Endothelial cell of umbilical vein (primary cell): ENCODE measurements around the gene PPIB. TPM values are rescaled to one million over a fixed set of nuclear protein-coding genes. Genes with fewer than 3 reads are reported as not detected.

Experiments
- BruUV-seq: library from RNA; stranded (reverse); fragments of 400-500 nt; replicated peaks from 2 replicates; lab custom pipeline; 2021; lab: Mats Ljungman, UMichigan
- CTCF ChIA-PET: fragments of 300-600, 350-600 bp; sonication (Branson Sonifier 250); formaldehyde crosslinking; loops from one replicate; lab custom pipeline; 2021; ENCODE audit warnings: antibody characterized with exemption, inconsistent platforms; lab: Charles Lee
- POLR2A ChIA-PET: fragments of 300-600, 350-600 bp; sonication (Branson Sonifier 250); formaldehyde crosslinking; loops from one replicate; lab custom pipeline; 2021; ENCODE audit warnings: antibody characterized with exemption, inconsistent platforms; lab: Charles Lee
- DNase-seq: peaks from one replicate; pipeline ENCODE4 v3.0.0-alpha.2; 2011; ENCODE audit warnings: low read depth, low spot score
- FAIRE-seq: peaks from 2 replicates; lab custom pipeline; 2011; peaks lifted over from hg19 to GRCh38; lab: Jason Lieb, UNC
- H2AFZ ChIP-seq: 2 replicates; pipeline ENCODE4 v1.6.0; 2012; ENCODE audit warnings: low read depth, low read length, control low read depth, inconsistent platforms
- H3K27ac ChIP-seq: 2 replicates; pipeline ENCODE4 v1.5.1; 2011; ENCODE audit warnings: low read depth, mild to moderate bottlenecking, control low read depth, low read length, moderate library complexity; ENCODE audit not compliant: insufficient read depth
- H3K27me3 ChIP-seq, 2 experiments: 2 replicates each; pipeline versions ENCODE4 v1.6.0 to v1.6.1; 2011; ENCODE audit warnings: low read length in 2 of 2, mixed read lengths in 1 of 2; ENCODE audit not compliant: control insufficient read depth in 2 of 2, insufficient read depth in 2 of 2
- H3K36me3 ChIP-seq, 2 experiments: 2 replicates in 1 of 2; 3 replicates in 1 of 2; pipeline ENCODE4 v1.5.1; 2011; ENCODE audit warnings: low read length in 2 of 2, mild to moderate bottlenecking in 1 of 2, moderate library complexity in 1 of 2; ENCODE audit not compliant: control insufficient read depth in 2 of 2, insufficient read depth in 2 of 2; ENCODE audit errors: extremely low read depth in 1 of 2
- H3K4me1 ChIP-seq: 3 replicates; pipeline ENCODE4 v1.5.1; 2011; ENCODE audit warnings: mild to moderate bottlenecking, low read length; ENCODE audit not compliant: control insufficient read depth, insufficient read depth; ENCODE audit errors: extremely low read depth
- H3K4me2 ChIP-seq: 2 replicates; pipeline ENCODE4 v1.6.1; 2011; ENCODE audit warnings: low read length, control low read depth, mixed read lengths; ENCODE audit not compliant: insufficient read depth
- H3K4me3 ChIP-seq, 3 experiments: fragments of 200-600 bp in 1 of 3; sonication (generic), shearing (Covaris generic) in 1 of 3; replicated peaks in 1 of 3; 2 replicates each; pipeline ENCODE4 v1.5.1; 2011 to 2016; ENCODE audit warnings: control low read depth in 3 of 3, low read length in 3 of 3, mild to moderate bottlenecking in 2 of 3, inconsistent platforms in 1 of 3, low read depth in 1 of 3, moderate library complexity in 1 of 3; ENCODE audit not compliant: insufficient read depth in 1 of 3
- H3K79me2 ChIP-seq: 2 replicates; pipeline ENCODE4 v1.6.0; 2012; ENCODE audit warnings: low read length, inconsistent platforms; ENCODE audit not compliant: control insufficient read depth, insufficient read depth
- H3K9ac ChIP-seq: replicated peaks from 2 replicates; pipeline ENCODE3; 2011; ENCODE audit warnings: low read length, control low read depth; ENCODE audit not compliant: insufficient read depth; ENCODE audit errors: extremely low read depth
- H3K9me1 ChIP-seq: replicated peaks from 3 replicates; pipeline ENCODE4 v1.6.0; 2011; ENCODE audit warnings: mild to moderate bottlenecking, low read length; ENCODE audit not compliant: control insufficient read depth, insufficient read depth; ENCODE audit errors: extremely low read depth
- H3K9me3 ChIP-seq: replicated peaks from 2 replicates; pipeline ENCODE4 v1.5.1; 2012; ENCODE audit warnings: low read length, inconsistent platforms; ENCODE audit not compliant: control insufficient read depth, insufficient read depth
- H4K20me1 ChIP-seq: replicated peaks from 2 replicates; pipeline ENCODE3; 2011; ENCODE audit warnings: mild to moderate bottlenecking, low read length; ENCODE audit not compliant: control insufficient read depth, insufficient read depth; ENCODE audit errors: extremely low read depth
- CTCF ChIP-seq, 2 donors: IDR thresholded peaks; 1 replicate in 1 of 2; 2 replicates in 1 of 2; pipeline ENCODE4 v1.5.1; 2011; ENCODE audit warnings: low read length in 2 of 2, mild to moderate bottlenecking in 2 of 2, moderate library complexity in 2 of 2, control low read depth in 1 of 2, inconsistent platforms in 1 of 2, low read depth in 1 of 2; ENCODE audit not compliant: insufficient read depth in 1 of 2; ENCODE audit errors: extremely low read depth in 1 of 2
- EZH2 ChIP-seq: IDR thresholded peaks from 2 replicates; pipeline ENCODE4 v1.6.1; 2012; ENCODE audit warnings: borderline replicate concordance, low read depth, mild to moderate bottlenecking, moderate library complexity, low read length, inconsistent platforms; ENCODE audit not compliant: severe bottlenecking
- FOS ChIP-seq: IDR thresholded peaks from 2 replicates; pipeline ENCODE4 v1.6.1; 2011; ENCODE audit warnings: mild to moderate bottlenecking, low read length, moderate library complexity, borderline replicate concordance; ENCODE audit not compliant: insufficient read depth
- GATA2 ChIP-seq: IDR thresholded peaks from 2 replicates; pipeline ENCODE4 v1.7.0; 2011; ENCODE audit warnings: low read depth, mild to moderate bottlenecking, moderate library complexity, mixed read lengths, low read length; ENCODE audit not compliant: insufficient read length, insufficient read depth
- JUN ChIP-seq: IDR thresholded peaks from 2 replicates; pipeline ENCODE4 v1.6.1; 2011; ENCODE audit warnings: borderline replicate concordance, low read depth; ENCODE audit not compliant: insufficient read length, insufficient read depth
- MYC ChIP-seq: IDR thresholded peaks from one replicate; pipeline ENCODE4 v1.6.1; 2011; ENCODE audit warnings: mild to moderate bottlenecking, low read depth, low read length
- POLR2A ChIP-seq: IDR thresholded peaks from 2 replicates; pipeline ENCODE4 v1.6.1; 2012; ENCODE audit warnings: low read depth, mild to moderate bottlenecking, control low read depth, low read length
- POLR2AphosphoS5 ChIP-seq: IDR thresholded peaks from 2 replicates; pipeline ENCODE4 v1.6.1; 2012; ENCODE audit warnings: low read depth, mild to moderate bottlenecking, control low read depth, low read length, moderate library complexity; ENCODE audit not compliant: insufficient read depth
- dilution Hi-C: fragments of 300-500 bp; cut with MboI; formaldehyde crosslinking; loops from one replicate; pipeline ENCODE4 v1.15.0; 2019; ENCODE audit warnings: low sequenced_read_pairs; ENCODE audit not compliant: extremely low pct_ligation_motif_present
- intact Hi-C: fragments of 100-400 bp; cut with micrococcal nuclease; formaldehyde crosslinking; loops from one replicate; pipeline ENCODE4 v1.10.0; 2022
- polyA plus RNA-seq, 4 experiments: library from polyadenylated mRNA; depleted of rRNA in 3 of 4; stranded (reverse) in 3 of 4; unstranded in 1 of 4; fragments of >200 nt; gene quantifications; 2 replicates each; pipeline versions ENCODE4 v1.2.1 to v1.2.3, GENCODE V29; 2011 to 2012; ENCODE audit warnings: missing spikeins in 1 of 4
- total RNA-seq: library from RNA; stranded (reverse); gene quantifications from 2 replicates; pipeline ENCODE4 v1.2.3, GENCODE V29; 2021
- TF ChIP-seq, protein P1 (sequence below): IDR thresholded peaks from 2 replicates; pipeline ENCODE4 v1.6.1; 2011; ENCODE audit not compliant: insufficient read depth, insufficient read length

PPIB gene
- total and polyA plus RNA-seq, 2 donors (not counting 3 experiments of a cell fraction or from before 2014, with no cell fraction given) = 840 to 1,240 TPM

GRCh38 chr15:64209680-64210334, 47.0 kb upstream of the PPIB start:
- peak; percentile 77 for DNase-seq
- no peaks in the 10 kb centered on the region for H3K79me2 ChIP-seq
- POLR2A ChIA-PET = no interaction called here
- no peak overlapping the region for H2AFZ ChIP-seq
- no peak for FAIRE-seq
- TF ChIP-seq GATA2 = no peak
- peak; percentile 20 to 31 for TF ChIP-seq CTCF (IDR thresholded peaks at IDR 0.05; ENCODE audit: extremely low read depth in 1 of 2, insufficient read depth in 1 of 2, low read depth in 1 of 2, low read length in 2 of 2)
- CTCF ChIA-PET = interaction anchor here (0.6 to 2.4 kb wide), 27 partner anchors 10 to 518 kb away, joined by 3 to 44 read pairs (median 5); partner anchors contain the start of genes CSNK1G1, PCLAF and TRIP4
- intact Hi-C loops (loop anchor here (1.0 to 10.0 kb wide), 2 partner anchors 146 to 445 kb away; partner anchors contain the start of gene CSNK1G1), dilution Hi-C loops (no loop called here)
- no peak overlapping the region for H3K27ac ChIP-seq
- H3K9ac ChIP-seq = no peak overlapping the region
- peaks cover 2% of the 10 kb centered on the region for H3K4me1 ChIP-seq
- H3K9me3 ChIP-seq = no peaks in the 10 kb centered on the region
- no peaks in the 10 kb centered on the region for H4K20me1 ChIP-seq
- no peaks in the 10 kb centered on the region for H3K9me1 ChIP-seq
- no peak overlapping the region for H3K4me3 ChIP-seq
- no peaks in the 10 kb centered on the region for H3K27me3 ChIP-seq
- H3K36me3 ChIP-seq = peaks cover 0 to 10% of the 10 kb centered on the region in 2 experiments
- no TSS peak for BruUV-seq
- no peak overlapping the region for H3K4me2 ChIP-seq

DNA sequence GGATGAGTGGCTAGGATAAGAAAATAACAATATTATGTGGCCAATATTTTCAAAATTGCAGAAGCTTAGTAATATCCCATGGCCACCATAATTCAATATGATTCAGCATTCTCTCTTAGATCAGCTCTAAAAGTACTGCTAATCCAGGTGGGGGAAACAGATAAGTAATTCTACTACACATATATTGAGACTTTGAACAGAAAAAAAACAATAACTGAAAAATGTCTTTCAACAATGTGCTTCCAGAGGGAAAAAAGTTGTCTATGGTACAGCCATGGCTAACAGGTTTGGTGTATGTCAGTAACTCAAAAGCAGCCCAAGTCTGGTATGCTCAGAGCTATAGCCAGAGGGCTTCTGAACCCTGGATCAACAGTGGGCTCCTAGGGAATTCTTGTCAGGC, 42.4 kb upstream of the PPIB start:
- intact Hi-C loops (no loop called here), dilution Hi-C loops (no loop called here)
- H3K4me2 ChIP-seq = no peak overlapping the region
- no peak for DNase-seq
- H3K9me3 ChIP-seq = no peaks in the 10 kb centered on the region
- no peak overlapping the region for H3K9ac ChIP-seq
- no peak overlapping the region for H3K4me3 ChIP-seq
- no peaks in the 10 kb centered on the region for H3K9me1 ChIP-seq
- no peak for TF ChIP-seq GATA2
- TF ChIP-seq, protein P1, sequence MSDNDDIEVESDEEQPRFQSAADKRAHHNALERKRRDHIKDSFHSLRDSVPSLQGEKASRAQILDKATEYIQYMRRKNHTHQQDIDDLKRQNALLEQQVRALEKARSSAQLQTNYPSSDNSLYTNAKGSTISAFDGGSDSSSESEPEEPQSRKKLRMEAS = no peak
- TF ChIP-seq CTCF (IDR thresholded peaks at IDR 0.05; ENCODE audit: extremely low read depth in 1 of 2, insufficient read depth in 1 of 2, low read depth in 1 of 2, low read length in 2 of 2) = no peak
- no peak for TF ChIP-seq JUN
- no peak for TF ChIP-seq POLR2AphosphoS5
- TF ChIP-seq MYC = no peak
- TF ChIP-seq EZH2 = no peak
- no peak for TF ChIP-seq POLR2A
- TF ChIP-seq FOS = no peak
- FAIRE-seq = no peak
- peaks cover 2% of the 10 kb centered on the region for H3K4me1 ChIP-seq
- peaks cover 0 to 8% of the 10 kb centered on the region in 2 experiments for H3K36me3 ChIP-seq
- no peaks in the 10 kb centered on the region for H3K27me3 ChIP-seq
- no peak overlapping the region for H3K27ac ChIP-seq
- H3K79me2 ChIP-seq = no peaks in the 10 kb centered on the region
- ChIA-PET CTCF (interaction anchor here (0.9 to 1.9 kb wide), 3 partner anchors 42 to 151 kb away, joined by 3 to 9 read pairs (median 3); partner anchors contain the start of genes CSNK1G1 and PPIB), POLR2A (no interaction called here)
- H4K20me1 ChIP-seq = no peaks in the 10 kb centered on the region
- H2AFZ ChIP-seq = no peak overlapping the region
- BruUV-seq = no TSS peak
